A549 (cell line): Measurements from ENCODE around the gene NCOA7.

ENCODE experiments used
- MAX ChIP-seq: IDR thresholded peaks from 2 replicates; pipeline ENCODE4 v1.6.1; 2012
- POLR2A ChIP-seq: IDR thresholded peaks from 2 replicates; pipeline ENCODE4 v1.6.1; 2012; ENCODE audit warnings: mild to moderate bottlenecking, low read length
- TF ChIP-seq, protein P1 (sequence below): fragments of >200 bp; sonication (Bioruptor Twin); formaldehyde crosslinking; IDR thresholded peaks from 3 replicates; pipeline ENCODE4 v1.5.1; 2016

GRCh38 chr6:125792680-125793079, 1.9 kb downstream of the NCOA7 start:
- TF ChIP-seq POLR2A (no peak), MAX (no peak)
- TF ChIP-seq, protein P1, sequence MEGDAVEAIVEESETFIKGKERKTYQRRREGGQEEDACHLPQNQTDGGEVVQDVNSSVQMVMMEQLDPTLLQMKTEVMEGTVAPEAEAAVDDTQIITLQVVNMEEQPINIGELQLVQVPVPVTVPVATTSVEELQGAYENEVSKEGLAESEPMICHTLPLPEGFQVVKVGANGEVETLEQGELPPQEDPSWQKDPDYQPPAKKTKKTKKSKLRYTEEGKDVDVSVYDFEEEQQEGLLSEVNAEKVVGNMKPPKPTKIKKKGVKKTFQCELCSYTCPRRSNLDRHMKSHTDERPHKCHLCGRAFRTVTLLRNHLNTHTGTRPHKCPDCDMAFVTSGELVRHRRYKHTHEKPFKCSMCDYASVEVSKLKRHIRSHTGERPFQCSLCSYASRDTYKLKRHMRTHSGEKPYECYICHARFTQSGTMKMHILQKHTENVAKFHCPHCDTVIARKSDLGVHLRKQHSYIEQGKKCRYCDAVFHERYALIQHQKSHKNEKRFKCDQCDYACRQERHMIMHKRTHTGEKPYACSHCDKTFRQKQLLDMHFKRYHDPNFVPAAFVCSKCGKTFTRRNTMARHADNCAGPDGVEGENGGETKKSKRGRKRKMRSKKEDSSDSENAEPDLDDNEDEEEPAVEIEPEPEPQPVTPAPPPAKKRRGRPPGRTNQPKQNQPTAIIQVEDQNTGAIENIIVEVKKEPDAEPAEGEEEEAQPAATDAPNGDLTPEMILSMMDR = no peak
